ENCODE data around the gene INSM2.

- TF ChIP-seq POLR2A (IDR thresholded peaks at IDR 0.05; ENCODE audit: low read depth, low read length), result no peak
- no peak for TF ChIP-seq POLR2AphosphoS5 (IDR thresholded peaks at IDR 0.05; ENCODE audit: low read depth, low read length)
- TF ChIP-seq PAX5 (IDR thresholded peaks at IDR 0.05; ENCODE audit: insufficient read depth, low read length, severe bottlenecking), result no peak
Measured at GRCh38 chr14:35512765-35513164, 21.2 kb upstream of the INSM2 start.
